Pancreas (tissue), 10 donors: ENCODE measurements around the gene LYVE1. TPM values are rescaled to one million over a fixed set of nuclear protein-coding genes. Genes with fewer than 3 reads are reported as not detected.
A peak's percentile ranks its signal among the peaks of the same experiment; 100 is the strongest.

Source experiments
- ATAC-seq, 4 donors: fragments of 200-7000 bp; cut with Tn5 transposase; one replicate each; pipeline versions ENCODE4 v1.8.0 to v1.9.1; 2020; ENCODE audit warnings: mild to moderate bottlenecking in 4 of 4, moderate library complexity in 4 of 4
- DNase-seq, 6 donors: peaks; one replicate each; pipeline ENCODE4 v3.0.0-alpha.2; 2020
- FAIRE-seq: peaks from 2 replicates; lab custom pipeline; 2012; peaks lifted over from hg19 to GRCh38; lab: Jason Lieb, UNC
- H3K27ac ChIP-seq, 4 donors: fragments of 200-600 bp; sonication (generic); 1 replicate in 3 of 4; 2 replicates in 1 of 4; pipeline versions ENCODE4 v1.5.0 to v1.8.0; 2020
- H3K27me3 ChIP-seq, 4 donors: fragments of 200-600 bp; one replicate each; pipeline ENCODE4 v1.8.0; 2021
- H3K36me3 ChIP-seq, 3 donors: fragments of 200-600 bp; sonication (generic) in 1 of 3; one replicate each; pipeline versions ENCODE4 v1.5.0 to v1.8.0; 2020 to 2021
- H3K4me1 ChIP-seq, 3 donors: fragments of 200-600 bp; one replicate each; pipeline ENCODE4 v1.8.0; 2021
- H3K4me3 ChIP-seq, 4 donors: fragments of 200-600 bp; sonication (generic) in 2 of 4; one replicate each; pipeline versions ENCODE4 v1.5.0 to v1.8.0; 2020 to 2021
- H3K9me3 ChIP-seq, 4 donors: fragments of 200-600 bp; one replicate each; pipeline ENCODE4 v1.8.0; 2021
- CTCF ChIP-seq, 4 donors: fragments of 200-600 bp; sonication (generic) in 3 of 4; IDR thresholded peaks; one replicate each; pipeline versions ENCODE4 v1.5.0 to v1.8.0; 2021; ENCODE audit warnings: antibody characterized with exemption in 4 of 4
- WGBS, 2 donors: extraction: QIAGEN DNeasy Blood & Tissue Kit; methylation state at CpG; one replicate each; pipeline ENCODE4 v1.1.7; 2013; 5-methylcytosine and 5-hydroxymethylcytosine counted together
- intact Hi-C, 3 donors: fragments of 100-400 bp; cut with DNase I; formaldehyde crosslinking; loops; one replicate each; pipeline versions ENCODE4 v1.11.1 to v1.14.2; 2022
- polyA plus RNA-seq, 2 donors: library from polyadenylated mRNA; stranded (reverse); fragments of 200-250 nt; gene quantifications; one replicate each; pipeline ENCODE4 v1.2.3, GENCODE V29; 2013
- total RNA-seq, 6 donors: library from RNA; stranded (reverse); fragmentation: NEBNext Ultra II Directional in 4 of 6; extraction: Animal tissue kit (Norgen Biotek cat#: 25700) in 4 of 6; gene quantifications; one replicate each; pipeline versions ENCODE4 v1.2.1 to v1.2.4, GENCODE V29; 2021 to 2023
- donor health status: healthy with polysubstance abuse.
- donor health status: DM: no; HTN: no; CAD: no; lungs with moderate emphysema.
- donor health status: DM: no; HTN: no; CAD: no.
- donor health status: control.
- donor health status: control.
- donor health status: Bipolar disorder and iron deficiency.
- donor health status: DM: yes; HTN: yes; CAD: no.
- donor health status: DM: no; HTN: no; CAD: no.
- donor health status: DM: no; HTN: no; CAD: no.
- donor health status: DM: yes; HTN: yes; CAD: no.

Gene LYVE1
- total RNA-seq (10 to 100 TPM in 2 of 6 donors, 1 to 10 TPM in 4; 1.1 to 28.3 (median 4.6) TPM), polyA plus RNA-seq (1 to 10 TPM; 2.7 to 4.3 TPM)

- ATAC-seq (peak; percentile 83 to 93 (median 86)), DNase-seq (peak in 2 of 6 donors; percentile 20 to 60), FAIRE-seq (no peak)
- intact Hi-C loops = no loop called here
- Histone ChIP-seq H3K27ac (no peak within 1 kb of the TSS), H3K9me3 (no peaks in the 10 kb centered on the region), H3K27me3 (no peaks in the 10 kb centered on the region), H3K4me1 (no peaks in the 10 kb centered on the region), H3K4me3 (no peak within 1 kb of the TSS), H3K36me3 (no peaks in the 10 kb centered on the region)
- TF ChIP-seq CTCF (IDR thresholded peaks at IDR 0.05) = no peak
- WGBS, 2 donors = 26 to 32% methylated on average over 7 of the region's 7 CpGs
These were observed at the start of gene LYVE1 for GRCh38 chr11:10568486-10568941. Gene LYVE1 (minus strand): TSS chr11:10568665. CDS start chr11:10568532, 133 bp downstream.

- no peak for ATAC-seq
- Histone ChIP-seq H3K4me3 (no peak overlapping the region), H3K36me3 (no peaks in the 10 kb centered on the region), H3K27ac (no peak overlapping the region), H3K4me1 (no peaks in the 10 kb centered on the region), H3K9me3 (no peaks in the 10 kb centered on the region), H3K27me3 (no peaks in the 10 kb centered on the region)
- intact Hi-C loops = no loop called here
- no peak for DNase-seq
- no peak for FAIRE-seq
- no peak for TF ChIP-seq CTCF (IDR thresholded peaks at IDR 0.05)
- 32 to 38% methylated on average over 1 of the region's 1 CpG for WGBS, 2 donors
These were observed 49.1 kb upstream of the LYVE1 start for GRCh38 chr11:10617551-10617950.

- Histone ChIP-seq H3K36me3 (no peaks in the 10 kb centered on the region), H3K4me1 (no peaks in the 10 kb centered on the region), H3K9me3 (no peaks in the 10 kb centered on the region), H3K4me3 (no peak overlapping the region), H3K27me3 (peaks cover 0 to 3% (median 0%) of the 10 kb centered on the region in 4 donors), H3K27ac (no peak overlapping the region)
- TF ChIP-seq CTCF (IDR thresholded peaks at IDR 0.05) = no peak
- DNase-seq (no peak), ATAC-seq (no peak), FAIRE-seq (no peak)
- intact Hi-C loops = no loop called here
- 61 to 70% methylated on average over 9 of the region's 9 CpGs for WGBS, 2 donors
These were observed 43.8 kb upstream of the LYVE1 start for GRCh38 chr11:10611979-10612862.

GRCh38 chr11:10609636-10610035 lies 41.2 kb upstream of the LYVE1 start:
- no peak for TF ChIP-seq CTCF (IDR thresholded peaks at IDR 0.05)
- no peak for FAIRE-seq
- Histone ChIP-seq H3K36me3 (no peaks in the 10 kb centered on the region), H3K27ac (no peak overlapping the region), H3K4me3 (no peak overlapping the region), H3K27me3 (peaks cover 0 to 3% (median 0%) of the 10 kb centered on the region in 4 donors), H3K9me3 (no peaks in the 10 kb centered on the region), H3K4me1 (no peaks in the 10 kb centered on the region)
- intact Hi-C loops = no loop called here
- WGBS, 2 donors = 91 to 95% methylated on average over 3 of the region's 3 CpGs
- no peak for ATAC-seq
- DNase-seq = no peak

GRCh38 chr11:10608584-10608983 lies 40.1 kb upstream of the LYVE1 start:
- Histone ChIP-seq H3K27ac (no peak overlapping the region), H3K9me3 (no peaks in the 10 kb centered on the region), H3K4me1 (no peaks in the 10 kb centered on the region), H3K27me3 (peaks cover 0 to 3% (median 0%) of the 10 kb centered on the region in 4 donors), H3K4me3 (no peak overlapping the region), H3K36me3 (no peaks in the 10 kb centered on the region)
- ATAC-seq (no peak), FAIRE-seq (no peak), DNase-seq (no peak)
- no peak for TF ChIP-seq CTCF (IDR thresholded peaks at IDR 0.05)
- intact Hi-C loops = no loop called here
